Forelimb muscle (tissue), 1 donor: ENCODE results near the gene HLTF. TPM values are rescaled to one million over a fixed set of nuclear protein-coding genes. Genes with fewer than 3 reads are reported as not detected.

Experiments used
- DNase-seq: peaks from one replicate; pipeline ENCODE4 v3.0.0-alpha.2; 2013; ENCODE audit warnings: low read depth
- polyA plus RNA-seq: library from polyadenylated mRNA; unstranded; fragments of 120-200 nt; gene quantifications from one replicate; pipeline ENCODE4 v1.2.1, GENCODE V29; 2013; ENCODE audit not compliant: insufficient read length

HLTF gene
- polyA plus RNA-seq, 1 donor: 17.5 TPM

DNA sequence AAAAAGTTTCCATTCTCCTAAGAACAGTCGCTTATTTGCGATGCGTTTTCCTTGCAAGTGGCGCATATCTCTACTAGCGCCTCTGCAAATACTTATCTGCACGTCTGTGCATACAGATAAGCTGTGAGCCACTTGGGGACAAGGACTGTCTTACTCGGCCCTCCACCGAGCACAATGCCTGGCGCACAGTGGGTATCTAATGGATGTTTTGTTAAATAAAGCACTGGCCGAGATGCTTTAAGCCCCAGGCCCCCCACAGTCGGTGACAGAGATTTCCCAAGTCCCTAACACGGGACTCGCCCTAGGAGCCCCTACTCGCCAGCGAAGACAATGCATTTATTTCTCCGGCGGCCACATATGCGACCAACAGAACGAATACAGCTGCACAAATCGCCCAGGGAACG lies 503 bp downstream of the HLTF start:
- no peak for DNase-seq

DNA sequence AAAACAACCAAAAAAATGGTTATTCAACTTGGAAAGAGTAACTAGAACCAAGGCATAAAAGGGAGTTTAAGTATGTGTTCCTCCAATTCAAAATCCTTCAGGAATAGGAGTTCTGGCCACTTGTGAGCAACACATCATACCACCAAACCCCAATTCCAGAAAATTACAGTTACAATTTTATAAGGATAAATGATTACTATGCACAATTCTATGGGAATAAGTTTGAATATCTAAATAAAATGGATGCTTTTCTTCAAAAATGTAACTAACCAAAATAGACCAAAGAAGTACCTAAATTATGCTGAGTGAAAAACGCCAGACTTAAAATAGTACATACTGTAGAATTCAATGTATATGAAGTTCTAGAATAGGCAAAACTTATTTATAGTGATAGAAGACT lies 4.6 kb downstream of the HLTF start:
- DNase-seq: no peak

DNA sequence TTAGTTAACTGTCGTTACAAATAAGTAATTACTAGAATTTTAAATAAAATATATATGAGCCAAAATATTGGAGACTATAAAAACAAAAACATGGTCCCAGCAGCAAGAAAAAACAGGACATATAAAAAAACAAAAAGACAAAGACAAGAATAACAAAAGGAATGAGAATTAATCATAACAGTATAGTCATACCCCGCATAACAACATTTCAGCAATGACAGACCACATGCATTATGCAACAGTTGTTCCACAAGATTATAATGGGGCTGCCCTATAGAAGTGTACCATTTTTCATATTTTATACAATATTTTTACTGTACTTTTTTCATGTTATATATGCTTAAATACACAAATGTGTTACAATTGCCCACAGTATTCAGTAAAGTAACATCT lies 5.6 kb downstream of the HLTF start:
- no peak for DNase-seq

- no peak for DNase-seq
Observed at GRCh38 chr3:149080011-149080698, 6.2 kb downstream of the HLTF start.

GRCh38 chr3:149077628-149078027 lies 8.7 kb downstream of the HLTF start:
- no peak for DNase-seq

- DNase-seq: no peak
Observed at GRCh38 chr3:149067883-149068282, 18.4 kb downstream of the HLTF start.

GRCh38 chr3:149061776-149062175 lies 24.6 kb downstream of the HLTF start:
- DNase-seq: no peak

- DNase-seq: no peak
Observed at GRCh38 chr3:149058602-149059001, 27.7 kb downstream of the HLTF start.

- no peak for DNase-seq
Observed at GRCh38 chr3:149058198-149058597, 28.1 kb downstream of the HLTF start.

DNA sequence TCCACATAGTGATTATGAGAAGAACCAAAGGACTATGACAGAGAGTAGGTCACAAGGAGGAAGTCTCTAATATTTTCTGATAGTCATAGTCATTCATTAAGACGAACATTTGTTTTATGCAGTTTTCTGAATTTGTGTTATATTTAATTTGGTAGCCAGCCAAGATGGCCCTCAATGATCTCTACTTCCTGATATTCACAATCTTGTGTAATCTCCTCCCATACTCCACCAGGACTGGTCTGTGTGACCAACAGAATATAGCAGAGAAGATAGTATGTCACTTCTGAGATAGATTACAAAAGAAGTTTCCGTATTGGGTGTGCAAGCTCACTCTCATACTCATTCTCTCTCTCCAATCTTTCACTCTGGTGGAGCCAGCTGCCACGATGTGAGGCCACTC lies 30.8 kb downstream of the HLTF start:
- no peak for DNase-seq

GRCh38 chr3:149044339-149045083 lies 41.8 kb downstream of the HLTF start:
- no peak for DNase-seq

DNA sequence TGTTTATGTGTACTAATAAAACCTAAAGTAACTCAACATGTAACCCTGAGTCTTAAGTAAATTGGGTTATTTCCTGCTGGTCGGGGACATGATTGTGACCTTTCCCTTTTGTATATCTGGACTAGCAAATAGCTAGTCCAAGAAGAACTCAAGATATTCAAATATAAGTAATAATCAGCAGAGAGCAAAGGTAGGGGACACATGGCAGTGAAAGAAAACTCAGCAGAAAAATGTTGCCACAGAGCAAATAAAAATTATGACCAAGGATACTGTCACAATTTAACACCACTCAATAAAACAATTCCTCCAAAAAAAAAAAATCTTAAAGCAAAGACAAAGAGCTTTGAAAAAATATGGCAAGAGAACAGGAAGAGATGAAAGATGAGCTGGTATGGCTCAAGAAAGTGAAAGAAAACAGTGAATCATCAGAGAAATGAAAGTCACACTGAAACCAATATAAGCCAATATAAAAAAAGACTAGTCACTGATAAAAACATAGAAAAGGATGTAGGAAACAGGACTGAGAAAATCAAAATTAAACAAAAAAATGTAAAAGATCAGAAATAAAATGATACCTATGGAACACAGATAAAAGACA lies 43.4 kb downstream of the HLTF start:
- DNase-seq: no peak

DNA sequence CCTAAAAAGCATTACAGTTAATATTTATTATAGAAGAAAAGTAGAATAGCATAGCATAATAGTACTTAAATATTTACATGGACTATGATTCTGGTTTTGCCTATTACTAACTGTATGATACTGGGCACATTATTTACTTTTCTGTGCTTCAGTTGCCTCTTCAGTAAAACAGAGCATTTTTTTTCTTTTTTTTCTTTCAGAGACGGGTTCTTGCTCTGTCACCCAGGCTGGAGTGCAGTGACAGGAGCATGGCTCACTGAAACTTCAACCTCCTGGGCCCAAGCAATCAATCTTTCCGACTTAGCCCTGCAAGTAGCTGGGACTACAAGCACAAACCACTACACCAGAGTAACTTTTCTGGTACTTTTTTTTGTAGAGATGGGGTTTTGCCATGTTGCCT lies 48.0 kb downstream of the HLTF start:
- no peak for DNase-seq

- no peak for DNase-seq
Observed at GRCh38 chr3:149037684-149038083, 48.6 kb downstream of the HLTF start.

DNA sequence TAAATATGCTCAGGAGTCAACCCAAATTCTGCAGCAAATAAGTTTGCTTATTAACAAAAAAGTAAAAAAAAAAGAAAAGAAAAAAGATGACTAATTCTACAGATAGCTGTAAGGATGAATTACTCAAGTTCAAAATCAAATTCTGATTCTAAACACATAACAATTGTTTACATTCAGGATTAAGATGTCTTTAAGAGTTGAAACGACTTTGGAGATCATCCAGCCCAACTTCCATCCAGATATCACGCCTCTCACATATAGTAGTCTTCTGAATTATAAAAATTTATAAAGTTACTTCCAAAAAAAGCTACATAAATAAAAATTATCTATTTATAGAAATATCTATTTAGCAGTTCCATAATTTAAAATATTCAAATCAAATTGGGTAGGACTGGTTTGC lies 55.2 kb downstream of the HLTF start:
- no peak for DNase-seq

DNA sequence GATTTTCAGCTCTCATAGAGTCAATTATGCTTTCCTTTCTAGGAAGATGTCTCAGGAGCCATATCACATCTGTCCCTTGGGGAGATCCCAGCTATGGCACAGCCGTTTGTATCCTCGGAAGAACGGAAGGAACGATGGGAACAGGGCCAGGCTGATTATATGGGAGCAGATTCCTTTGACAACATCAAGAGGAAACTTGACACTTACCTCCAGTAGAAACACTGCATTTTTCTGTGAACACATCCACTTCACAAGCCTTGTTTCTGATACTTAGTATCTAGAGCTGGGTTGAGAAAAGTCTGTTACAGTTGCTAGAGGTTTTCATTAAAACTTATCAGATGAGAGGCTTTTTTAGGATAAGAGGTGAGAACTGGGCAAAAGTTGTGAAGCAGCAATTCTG lies 59.6 kb downstream of the HLTF start:
- no peak for DNase-seq

DNA sequence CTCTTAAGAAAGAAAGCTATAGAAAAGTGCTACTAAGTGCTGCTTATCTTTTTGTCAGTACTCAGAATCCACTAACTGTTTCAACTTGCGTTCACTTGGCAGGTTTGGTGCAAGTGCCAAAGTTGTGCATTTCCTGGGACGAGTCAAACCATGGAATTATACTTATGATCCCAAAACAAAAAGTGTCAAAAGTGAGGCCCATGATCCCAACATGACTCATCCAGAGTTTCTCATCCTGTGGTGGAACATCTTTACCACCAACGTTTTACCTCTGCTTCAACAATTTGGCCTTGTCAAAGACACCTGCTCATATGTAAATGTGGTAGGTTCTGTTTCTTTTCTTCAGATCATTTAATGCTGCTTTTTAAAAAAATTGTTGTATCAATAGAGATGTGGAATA lies 62.4 kb downstream of the HLTF start:
- DNase-seq: no peak

- DNase-seq: no peak
Observed at GRCh38 chr3:149021830-149022229, 64.5 kb downstream of the HLTF start.

GRCh38 chr3:149020839-149021252 lies 65.5 kb downstream of the HLTF start:
- DNase-seq: no peak

GRCh38 chr3:149020196-149020838 lies 66.0 kb downstream of the HLTF start:
- no peak for DNase-seq

DNA sequence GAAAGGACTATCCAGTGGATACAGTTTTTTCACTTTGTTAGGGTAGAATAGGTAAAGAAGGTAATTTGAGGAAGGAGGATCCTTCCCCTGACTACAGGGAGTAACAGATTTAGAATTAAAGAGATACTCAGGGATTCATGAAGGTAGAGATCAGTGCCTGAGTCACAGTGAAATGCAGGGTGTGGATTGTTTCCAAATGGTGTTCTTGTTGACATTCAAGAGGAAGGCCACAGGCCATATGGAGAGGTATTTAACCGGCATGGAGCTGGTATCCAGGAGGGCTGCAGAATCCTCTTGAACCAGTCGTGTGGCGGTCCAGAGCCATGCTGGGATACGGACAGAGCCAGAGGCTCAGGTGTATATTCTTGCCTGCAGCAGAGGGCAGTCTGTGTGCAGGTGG lies 66.8 kb downstream of the HLTF start:
- no peak for DNase-seq

DNA sequence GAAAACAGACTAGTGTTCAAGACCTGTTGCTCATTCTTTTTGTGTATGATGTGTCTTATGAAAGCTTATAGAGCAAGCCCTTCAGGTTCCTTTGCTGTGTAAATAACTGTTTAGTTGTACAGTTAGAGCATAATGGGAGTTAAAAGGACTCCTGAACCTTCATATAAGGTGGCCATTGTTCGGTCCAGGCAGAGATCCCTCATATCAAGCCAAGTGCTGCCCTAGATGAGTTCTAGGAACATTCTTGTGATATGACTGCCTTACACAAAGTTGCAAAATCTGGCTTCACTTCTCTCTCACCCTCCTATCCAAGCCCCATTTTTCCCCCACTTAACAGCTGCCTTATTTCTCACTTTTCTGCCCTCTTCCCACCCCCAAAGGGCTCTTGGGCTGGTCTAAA lies 68.1 kb downstream of the HLTF start:
- DNase-seq: no peak
